Inflammatory macrophage treated with lipopolysaccharide for 4 hours (primary cell): ENCODE measurements around the gene BNIP5.

ENCODE experiments used
- DNase-seq: peaks from one replicate; pipeline ENCODE4 v3.0.0-alpha.2; 2020

Gene BNIP5

DNA sequence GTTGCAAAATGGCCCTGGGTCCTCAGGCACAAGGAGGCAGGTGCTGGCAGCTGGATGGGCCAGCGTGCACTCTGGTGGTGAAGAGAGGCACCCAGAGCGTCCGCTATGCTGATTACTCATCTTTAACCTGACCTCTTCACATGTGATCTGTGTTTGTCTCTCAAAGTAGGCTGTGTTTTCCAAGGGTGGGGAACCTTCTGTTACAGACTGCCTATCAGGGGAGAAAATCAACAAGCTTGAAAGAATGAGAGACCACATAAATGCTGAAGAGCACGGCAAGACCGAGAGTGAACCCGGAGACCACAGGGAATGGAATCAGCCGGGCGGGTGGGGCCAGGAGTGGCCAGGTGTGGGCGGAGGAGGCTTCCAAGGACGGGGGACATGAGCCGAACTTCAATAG, 16.2 kb downstream of the BNIP5 start:
- DNase-seq: no peak

DNA sequence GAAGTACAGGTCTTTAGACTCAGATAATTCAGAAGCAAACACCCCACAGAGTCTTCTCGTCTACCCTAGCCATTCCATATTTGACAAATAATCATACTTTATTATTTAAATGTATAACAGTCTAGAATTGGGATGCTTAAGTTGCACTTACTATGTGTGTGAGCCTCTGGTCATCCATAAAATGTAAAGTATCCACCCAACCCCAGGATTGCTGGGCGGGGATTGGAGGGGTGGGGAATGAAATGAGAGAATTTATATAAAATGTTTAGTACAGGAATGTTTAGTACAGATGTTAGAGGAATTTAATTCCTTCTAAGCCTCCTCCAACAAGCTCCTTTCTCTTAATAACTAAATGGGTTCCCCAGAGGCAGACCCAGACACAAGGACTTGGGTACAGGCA, 16.9 kb downstream of the BNIP5 start:
- DNase-seq: no peak

- no peak for DNase-seq
Measured at GRCh38 chr6:36319436-36319762, 17.3 kb downstream of the BNIP5 start.

- no peak for DNase-seq
Measured at GRCh38 chr6:36318690-36319435, 17.8 kb downstream of the BNIP5 start.

GRCh38 chr6:36317623-36318022, 19.1 kb downstream of the BNIP5 start:
- DNase-seq: no peak

GRCh38 chr6:36315921-36316320, 20.8 kb downstream of the BNIP5 start:
- no peak for DNase-seq

- no peak for DNase-seq
Measured at GRCh38 chr6:36314221-36315014, 22.3 kb downstream of the BNIP5 start.

DNA sequence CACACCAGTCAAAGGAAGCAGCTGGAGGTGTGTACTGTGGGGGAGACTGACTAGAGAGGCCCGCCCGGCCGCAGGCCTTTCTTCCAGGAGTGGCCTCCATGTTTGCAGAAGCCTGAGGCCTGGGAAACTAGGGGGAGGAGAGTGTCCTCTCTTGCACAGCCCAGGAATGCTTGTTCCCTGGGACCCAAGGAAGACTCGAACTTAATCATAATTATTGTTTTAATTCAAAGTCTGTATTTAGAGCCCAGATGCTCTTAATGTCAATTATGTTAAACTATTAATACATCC, 23.1 kb downstream of the BNIP5 start:
- DNase-seq: no peak

GRCh38 chr6:36312854-36313648, 23.6 kb downstream of the BNIP5 start:
- DNase-seq: peak; percentile 33

DNA sequence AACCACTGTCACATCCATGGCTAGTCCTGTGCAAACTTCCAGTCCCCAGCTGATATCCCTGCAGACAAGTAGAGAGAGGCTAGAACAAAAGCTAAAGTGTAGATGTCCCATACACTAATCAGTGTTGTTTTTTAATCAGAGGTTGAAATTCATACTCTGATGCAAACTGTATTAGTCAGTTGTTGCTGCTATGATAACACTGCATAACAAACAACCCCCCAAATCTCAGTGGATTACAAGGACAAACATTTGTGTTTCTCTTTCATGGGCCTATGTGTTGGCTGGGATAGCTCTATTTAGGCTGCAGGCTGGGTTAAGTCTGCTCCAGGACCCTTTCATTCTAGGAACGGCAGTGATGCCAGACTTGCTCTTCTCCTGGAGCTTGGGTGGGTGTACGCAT, 26.8 kb downstream of the BNIP5 start:
- DNase-seq: no peak

GRCh38 chr6:36309203-36309602, 27.5 kb downstream of the BNIP5 start:
- DNase-seq: no peak

GRCh38 chr6:36308514-36308913, 28.2 kb downstream of the BNIP5 start:
- no peak for DNase-seq

- DNase-seq: no peak
Measured at GRCh38 chr6:36306375-36306774, 30.3 kb downstream of the BNIP5 start.

DNA sequence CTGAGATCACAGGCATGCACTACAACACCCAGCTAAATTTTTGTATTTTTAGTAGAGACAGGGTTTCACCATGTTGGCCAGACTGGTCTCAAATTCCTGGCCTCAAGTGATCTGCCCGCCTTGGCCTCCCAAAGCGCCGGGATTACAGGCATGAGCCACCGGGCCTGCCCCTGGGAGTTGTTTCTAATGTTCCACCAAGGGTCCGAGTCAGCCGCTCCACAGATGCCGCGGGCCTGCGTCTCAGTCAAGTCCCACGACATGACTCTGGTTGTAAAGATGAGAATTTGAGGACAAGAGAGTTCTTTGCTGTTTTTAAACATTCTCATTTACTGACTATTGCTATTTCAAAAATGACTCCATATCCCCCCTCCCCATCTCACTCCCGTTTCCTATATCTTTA, 30.8 kb downstream of the BNIP5 start:
- DNase-seq: no peak

GRCh38 chr6:36302227-36302976, 34.3 kb downstream of the BNIP5 start:
- peak; percentile 89 for DNase-seq

GRCh38 chr6:36301781-36302180, 34.9 kb downstream of the BNIP5 start:
- DNase-seq: no peak

DNA sequence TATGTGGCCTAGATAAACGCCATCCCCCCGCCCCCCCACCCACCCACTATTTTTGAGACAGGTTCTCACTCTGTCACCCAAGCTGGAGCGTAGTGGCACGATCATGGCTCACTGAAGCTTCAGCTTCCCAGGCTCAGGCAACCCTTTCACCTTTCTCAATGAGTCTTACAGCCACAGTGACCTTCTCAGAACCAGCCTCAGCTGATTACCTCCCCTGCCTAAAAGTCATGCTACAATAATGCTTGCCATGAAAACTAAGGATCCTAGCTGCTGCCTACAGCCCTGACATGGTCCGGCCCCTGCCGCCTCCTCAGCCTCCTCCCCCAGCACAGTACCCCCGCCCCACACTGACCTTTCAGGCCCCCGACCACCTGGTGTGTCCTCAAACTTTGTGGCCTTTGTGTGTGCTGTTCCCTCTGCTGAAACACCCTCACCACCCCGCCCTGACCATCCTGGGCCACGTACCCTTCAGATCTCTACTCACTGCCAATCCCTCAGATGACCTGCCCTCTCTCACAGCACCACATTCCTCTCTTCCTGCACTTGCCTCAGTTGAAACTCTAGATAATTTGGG, 35.5 kb downstream of the BNIP5 start:
- DNase-seq: no peak

GRCh38 chr6:36298027-36298426, 38.7 kb downstream of the BNIP5 start:
- no peak for DNase-seq

DNA sequence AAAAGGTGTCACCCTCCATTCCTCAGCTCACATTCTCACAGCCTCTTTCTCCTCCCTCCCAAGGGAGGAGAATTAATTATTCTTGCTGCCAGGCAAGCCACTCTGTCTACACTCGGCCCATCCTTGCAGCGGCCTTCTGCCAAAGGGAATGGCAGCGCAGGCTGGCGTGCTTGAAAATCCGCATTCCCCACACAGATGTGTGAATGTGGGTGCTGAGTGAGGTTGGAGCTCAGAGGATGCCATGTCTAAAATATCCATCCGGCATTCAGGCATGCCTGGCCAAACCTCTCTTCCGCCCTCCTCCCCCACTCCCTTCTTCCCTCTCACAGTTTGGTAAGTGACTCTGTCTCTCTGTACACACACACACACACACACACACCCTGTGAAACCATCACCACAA, 39.2 kb downstream of the BNIP5 start:
- no peak for DNase-seq

- peak; percentile 49 for DNase-seq
Measured at GRCh38 chr6:36297051-36297450, 39.6 kb downstream of the BNIP5 start.

DNA sequence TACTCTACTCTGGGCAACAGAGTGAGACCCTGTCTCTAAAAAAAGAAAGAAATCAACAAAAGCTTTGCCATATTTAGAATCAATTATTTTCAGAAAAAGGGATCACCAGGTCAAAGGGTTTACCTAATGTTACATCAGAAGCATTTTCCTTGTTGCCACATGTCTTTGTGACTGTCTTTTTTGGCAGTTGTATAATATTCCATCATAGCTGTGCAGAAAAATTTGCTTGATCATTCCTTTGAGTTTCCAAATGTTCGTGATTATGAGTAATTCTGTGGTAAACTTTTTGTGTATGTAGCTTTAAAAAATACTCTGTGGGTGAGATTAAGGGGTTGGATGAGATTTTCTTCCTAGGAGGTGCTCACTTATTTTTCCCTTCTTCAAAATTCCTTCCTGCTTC, 40.4 kb downstream of the BNIP5 start:
- peak; percentile 79 for DNase-seq

GRCh38 chr6:36292170-36292569, 44.5 kb downstream of the BNIP5 start:
- DNase-seq: no peak
